Stimulated activated effector memory CD8-positive, alpha-beta T cell treated with anti-CD3 and anti-CD28 coated beads, Interleukin-12 subunit alpha, Interleukin-12 subunit beta, amount 100 ng/mL, for 72 hours (primary cell): Measurements from ENCODE around the gene MACROD2.

Experiments
- ATAC-seq: fragments of 150-1000 bp; cut with Tn5 transposase; 2 replicates; pipeline ENCODE4 v1.10.0; 2021
- DNase-seq, 2 donors: peaks; one replicate each; pipeline ENCODE4 v3.0.0; 2021 to 2022; ENCODE audit warnings: low spot score in 2 of 2
- H3K27ac Mint-ChIP-seq: one replicate; pipeline ENCODE4 v1.8.0; 2022; ENCODE audit warnings: mild to moderate bottlenecking, mixed read lengths
- H3K36me3 Mint-ChIP-seq: one replicate; pipeline ENCODE4 v1.8.0; 2022; ENCODE audit warnings: mild to moderate bottlenecking, mixed read lengths
- H3K4me1 Mint-ChIP-seq: one replicate; pipeline ENCODE4 v1.8.0; 2022; ENCODE audit warnings: mixed read lengths
- H3K4me3 Mint-ChIP-seq: one replicate; pipeline ENCODE4 v1.8.0; 2022; ENCODE audit warnings: mild to moderate bottlenecking, mixed read lengths
- H3K9me3 Mint-ChIP-seq: one replicate; pipeline ENCODE4 v1.8.0; 2022; ENCODE audit warnings: mixed read lengths

The MACROD2 gene

GRCh38 chr20:15565786-15566185 is 1570.5 kb downstream of the MACROD2 start:
- no peak overlapping the region for H3K27ac Mint-ChIP-seq
- DNase-seq (no peak), ATAC-seq (no peak)
- no peak overlapping the region for H3K4me3 Mint-ChIP-seq
- no peaks in the 10 kb centered on the region for H3K4me1 Mint-ChIP-seq
- peaks cover 6% of the 10 kb centered on the region for H3K9me3 Mint-ChIP-seq
- no peaks in the 10 kb centered on the region for H3K36me3 Mint-ChIP-seq

- DNase-seq (no peak), ATAC-seq (no peak)
- Mint-ChIP-seq H3K27ac (no peak overlapping the region), H3K9me3 (peaks cover 4% of the 10 kb centered on the region), H3K4me3 (no peak overlapping the region), H3K36me3 (no peaks in the 10 kb centered on the region), H3K4me1 (no peaks in the 10 kb centered on the region)
Observed at GRCh38 chr20:15567219-15567618, 1571.9 kb downstream of the MACROD2 start.

GRCh38 chr20:15570156-15570555 is 1574.8 kb downstream of the MACROD2 start:
- DNase-seq: no peak
- Mint-ChIP-seq H3K36me3 (no peaks in the 10 kb centered on the region), H3K4me1 (no peaks in the 10 kb centered on the region), H3K27ac (no peak overlapping the region), H3K9me3 (peaks cover 4% of the 10 kb centered on the region), H3K4me3 (no peak overlapping the region)
- no peak for ATAC-seq

- no peaks in the 10 kb centered on the region for H3K36me3 Mint-ChIP-seq
- peaks cover 4% of the 10 kb centered on the region for H3K9me3 Mint-ChIP-seq
- ATAC-seq: no peak
- H3K4me1 Mint-ChIP-seq: no peaks in the 10 kb centered on the region
- no peak for DNase-seq
- H3K4me3 Mint-ChIP-seq: no peak overlapping the region
- no peak overlapping the region for H3K27ac Mint-ChIP-seq
Observed at GRCh38 chr20:15571056-15571455, 1575.7 kb downstream of the MACROD2 start.

- ATAC-seq (no peak), DNase-seq (no peak)
- Mint-ChIP-seq H3K27ac (no peak overlapping the region), H3K9me3 (peaks cover 5% of the 10 kb centered on the region), H3K4me3 (no peak overlapping the region), H3K4me1 (no peaks in the 10 kb centered on the region), H3K36me3 (no peaks in the 10 kb centered on the region)
Observed at GRCh38 chr20:15575255-15575654, 1579.9 kb downstream of the MACROD2 start.

GRCh38 chr20:15576411-15576810 is 1581.1 kb downstream of the MACROD2 start:
- ATAC-seq: no peak
- H3K36me3 Mint-ChIP-seq: no peaks in the 10 kb centered on the region
- H3K27ac Mint-ChIP-seq: no peak overlapping the region
- no peak overlapping the region for H3K4me3 Mint-ChIP-seq
- H3K9me3 Mint-ChIP-seq: peaks cover 10% of the 10 kb centered on the region
- H3K4me1 Mint-ChIP-seq: no peaks in the 10 kb centered on the region
- DNase-seq: no peak

- H3K4me3 Mint-ChIP-seq: no peak overlapping the region
- DNase-seq (no peak), ATAC-seq (no peak)
- no peaks in the 10 kb centered on the region for H3K4me1 Mint-ChIP-seq
- no peaks in the 10 kb centered on the region for H3K36me3 Mint-ChIP-seq
- H3K27ac Mint-ChIP-seq: no peak overlapping the region
- peaks cover 13% of the 10 kb centered on the region for H3K9me3 Mint-ChIP-seq
Observed at GRCh38 chr20:15578113-15578512, 1582.8 kb downstream of the MACROD2 start.

- ATAC-seq (no peak), DNase-seq (no peak)
- no peak overlapping the region for H3K4me3 Mint-ChIP-seq
- H3K36me3 Mint-ChIP-seq: no peaks in the 10 kb centered on the region
- H3K4me1 Mint-ChIP-seq: no peaks in the 10 kb centered on the region
- peaks cover 13% of the 10 kb centered on the region for H3K9me3 Mint-ChIP-seq
- H3K27ac Mint-ChIP-seq: no peak overlapping the region
Observed at GRCh38 chr20:15579688-15580087, 1584.4 kb downstream of the MACROD2 start.

GRCh38 chr20:15582146-15582760 is 1586.9 kb downstream of the MACROD2 start:
- H3K4me1 Mint-ChIP-seq: no peaks in the 10 kb centered on the region

GRCh38 chr20:15584507-15584906 is 1589.2 kb downstream of the MACROD2 start:
- H3K4me3 Mint-ChIP-seq: no peak overlapping the region
- ATAC-seq (no peak), DNase-seq (no peak)
- H3K4me1 Mint-ChIP-seq: no peaks in the 10 kb centered on the region
- H3K9me3 Mint-ChIP-seq: peaks cover 18% of the 10 kb centered on the region
- no peak overlapping the region for H3K27ac Mint-ChIP-seq
- H3K36me3 Mint-ChIP-seq: no peaks in the 10 kb centered on the region

More at GRCh38 chr20:15582146-15582760, 1586.9 kb downstream of the MACROD2 start:
- no peak for DNase-seq
- H3K27ac Mint-ChIP-seq: no peak overlapping the region
- H3K36me3 Mint-ChIP-seq: no peaks in the 10 kb centered on the region
- peaks cover 17% of the 10 kb centered on the region for H3K9me3 Mint-ChIP-seq
- H3K4me3 Mint-ChIP-seq: no peak overlapping the region
- ATAC-seq: no peak

GRCh38 chr20:15593081-15593480 is 1597.8 kb downstream of the MACROD2 start:
- DNase-seq (no peak), ATAC-seq (no peak)
- no peak overlapping the region for H3K27ac Mint-ChIP-seq
- H3K9me3 Mint-ChIP-seq: peaks cover 6% of the 10 kb centered on the region
- no peaks in the 10 kb centered on the region for H3K36me3 Mint-ChIP-seq
- no peaks in the 10 kb centered on the region for H3K4me1 Mint-ChIP-seq
- H3K4me3 Mint-ChIP-seq: no peak overlapping the region

- H3K36me3 Mint-ChIP-seq: no peaks in the 10 kb centered on the region
- no peaks in the 10 kb centered on the region for H3K4me1 Mint-ChIP-seq
- no peak overlapping the region for H3K27ac Mint-ChIP-seq
- no peak overlapping the region for H3K4me3 Mint-ChIP-seq
- no peak for DNase-seq
- H3K9me3 Mint-ChIP-seq: peaks cover 3% of the 10 kb centered on the region
- no peak for ATAC-seq
Observed at GRCh38 chr20:15594158-15594695, 1598.9 kb downstream of the MACROD2 start.

GRCh38 chr20:15596220-15596890 is 1601.0 kb downstream of the MACROD2 start:
- Mint-ChIP-seq H3K4me1 (no peaks in the 10 kb centered on the region), H3K36me3 (no peaks in the 10 kb centered on the region), H3K9me3 (peaks cover 5% of the 10 kb centered on the region), H3K4me3 (no peak overlapping the region), H3K27ac (no peak overlapping the region)
- DNase-seq (no peak), ATAC-seq (no peak)

- Mint-ChIP-seq H3K4me3 (no peak overlapping the region), H3K27ac (no peak overlapping the region), H3K36me3 (no peaks in the 10 kb centered on the region), H3K4me1 (no peaks in the 10 kb centered on the region), H3K9me3 (peaks cover 5% of the 10 kb centered on the region)
- ATAC-seq: no peak
- no peak for DNase-seq
Observed at GRCh38 chr20:15597306-15597705, 1602.0 kb downstream of the MACROD2 start.

GRCh38 chr20:15599961-15600360 is 1604.6 kb downstream of the MACROD2 start:
- H3K27ac Mint-ChIP-seq: no peak overlapping the region
- peaks cover 8% of the 10 kb centered on the region for H3K9me3 Mint-ChIP-seq
- no peaks in the 10 kb centered on the region for H3K4me1 Mint-ChIP-seq
- no peaks in the 10 kb centered on the region for H3K36me3 Mint-ChIP-seq
- DNase-seq: no peak
- no peak overlapping the region for H3K4me3 Mint-ChIP-seq
- no peak for ATAC-seq

- H3K36me3 Mint-ChIP-seq: no peaks in the 10 kb centered on the region
- no peaks in the 10 kb centered on the region for H3K4me1 Mint-ChIP-seq
- H3K4me3 Mint-ChIP-seq: no peak overlapping the region
- DNase-seq (no peak), ATAC-seq (no peak)
- peaks cover 8% of the 10 kb centered on the region for H3K9me3 Mint-ChIP-seq
- no peak overlapping the region for H3K27ac Mint-ChIP-seq
Observed at GRCh38 chr20:15600565-15600964, 1605.2 kb downstream of the MACROD2 start.
